SKM-1 (cell line): ENCODE data around the gene KIF18B.

Source experiments
- DNase-seq: peaks from one replicate; lab custom pipeline; 2025; ENCODE audit not compliant: unreplicated experiment; lab: John Stamatoyannopoulos, UW

Gene KIF18B

GRCh38 chr17:44906010-44906646 lies 41.4 kb downstream of the KIF18B start:
- peak; percentile 57 for DNase-seq

- DNase-seq = no peak
Measured at GRCh38 chr17:44905006-44906000, 42.3 kb downstream of the KIF18B start.

DNA sequence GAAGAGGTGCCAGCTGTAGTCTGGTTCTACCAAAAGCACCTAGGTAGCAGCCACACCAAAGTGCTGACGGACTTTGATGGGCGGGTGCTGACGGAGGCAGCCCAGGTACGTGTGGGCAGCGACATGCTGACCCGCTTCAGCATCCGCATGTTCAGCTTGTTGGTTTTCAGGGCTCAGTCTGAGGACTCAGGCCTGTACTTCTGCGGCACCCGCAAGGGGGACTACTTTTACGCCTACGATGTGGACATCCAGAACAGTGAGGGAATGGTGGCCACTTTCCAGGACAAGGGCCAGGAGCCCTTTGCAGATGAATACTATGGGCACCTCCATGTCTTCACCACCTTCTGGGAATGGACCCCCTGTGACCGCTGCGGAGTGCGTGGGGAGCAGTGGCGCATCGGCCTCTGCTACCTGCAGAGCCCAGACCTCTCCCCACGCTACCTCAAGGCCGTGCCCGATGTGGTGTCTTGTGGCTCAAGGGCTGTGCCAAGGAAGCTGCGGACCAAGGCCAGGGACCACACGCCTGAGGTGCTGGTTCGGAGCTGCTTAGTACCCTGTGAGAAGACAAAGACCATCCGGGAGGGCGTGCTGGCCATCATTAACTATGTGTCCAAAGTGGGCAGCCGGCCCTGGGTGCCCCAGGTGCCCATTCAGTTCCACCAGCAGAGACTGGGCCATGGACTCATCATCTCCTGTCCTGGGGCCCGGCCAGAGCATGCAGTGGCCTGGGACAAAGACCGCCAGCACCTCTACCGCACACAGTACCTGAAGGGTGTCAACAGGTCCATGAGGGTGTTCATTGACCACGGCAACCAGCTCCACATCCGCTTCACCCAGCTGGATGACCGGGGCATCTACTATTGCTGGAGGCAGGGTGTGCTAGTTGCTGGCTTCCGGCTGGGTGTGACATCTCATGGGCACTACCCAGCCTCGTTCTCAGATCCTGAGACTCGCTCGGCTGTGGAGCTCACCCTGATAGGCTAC lies 43.3 kb downstream of the KIF18B start:
- no peak for DNase-seq

GRCh38 chr17:44903012-44903685 lies 44.4 kb downstream of the KIF18B start:
- no peak for DNase-seq

GRCh38 chr17:44902135-44902760 lies 45.3 kb downstream of the KIF18B start:
- no peak for DNase-seq

DNA sequence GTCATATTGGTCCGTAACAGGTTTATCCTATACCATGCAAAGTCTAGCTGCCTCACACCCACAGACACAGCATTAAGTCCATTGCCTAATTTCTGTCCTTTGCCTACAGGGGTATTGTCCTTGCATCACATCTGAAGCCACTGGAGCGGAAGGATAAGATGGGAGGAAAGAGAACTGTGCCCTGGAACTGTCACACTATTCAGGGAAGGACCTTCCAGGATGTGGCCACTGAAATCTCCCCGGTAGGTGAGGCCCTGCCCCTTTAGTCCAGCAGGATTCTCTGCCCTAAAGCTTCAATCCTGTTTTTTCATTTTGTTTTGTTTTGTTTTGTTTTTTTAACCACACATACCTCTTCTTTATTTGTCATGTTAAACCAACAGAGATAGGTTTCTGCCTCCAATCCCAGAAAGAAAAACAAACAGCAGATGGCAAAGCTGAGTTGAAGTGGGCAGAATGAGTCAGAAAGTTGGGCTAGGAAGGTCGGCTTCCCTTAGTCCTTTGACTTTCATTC lies 46.1 kb downstream of the KIF18B start:
- DNase-seq = peak; percentile 54

- DNase-seq = no peak
Measured at GRCh38 chr17:44900894-44901293, 46.7 kb downstream of the KIF18B start.

GRCh38 chr17:44899074-44899782 lies 48.3 kb downstream of the KIF18B start, which contains the start of gene EFTUD2:
Gene EFTUD2 (minus strand): TSS chr17:44899445. CDS start chr17:44894521, 4,924 bp downstream.
- peak; percentile 86 for DNase-seq

DNA sequence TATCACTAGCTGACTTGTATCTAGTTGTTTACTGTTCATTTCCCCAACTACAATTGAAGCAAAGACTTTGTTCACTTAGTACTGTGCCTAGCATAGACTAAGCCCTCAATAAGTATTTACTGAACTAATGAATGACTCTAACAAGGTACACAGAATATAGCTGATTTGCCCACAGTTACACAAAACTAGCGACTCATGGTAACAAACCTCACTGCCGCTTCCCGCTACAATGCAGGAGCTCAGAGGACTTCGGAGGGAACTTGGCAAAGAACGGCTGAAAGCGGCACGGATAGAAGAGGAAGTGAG lies 48.9 kb downstream of the KIF18B start:
- peak; percentile 43 for DNase-seq

DNA sequence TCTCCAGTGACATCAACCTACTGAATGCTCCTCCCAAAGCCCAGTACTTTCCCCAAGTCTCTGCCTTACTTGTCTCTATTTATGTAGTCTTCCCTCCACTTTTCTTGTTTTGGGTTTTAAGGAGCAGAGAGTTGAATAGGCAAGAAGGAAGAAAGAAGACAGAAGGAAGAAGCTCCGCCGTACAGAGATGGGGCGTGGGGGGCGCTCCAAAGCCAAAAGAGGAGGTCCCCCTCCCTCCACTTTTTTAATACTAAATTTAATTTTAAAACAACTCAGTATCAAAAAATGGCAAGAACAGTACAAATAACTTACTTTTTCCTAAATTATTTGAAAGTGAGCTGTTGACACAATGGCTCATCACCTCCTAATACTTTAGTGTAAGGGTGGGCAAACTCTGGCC lies 52.9 kb downstream of the KIF18B start:
- no peak for DNase-seq

GRCh38 chr17:44892250-44892649 lies 55.3 kb downstream of the KIF18B start:
- no peak for DNase-seq

GRCh38 chr17:44889003-44889402 lies 58.6 kb downstream of the KIF18B start:
- DNase-seq = no peak

DNA sequence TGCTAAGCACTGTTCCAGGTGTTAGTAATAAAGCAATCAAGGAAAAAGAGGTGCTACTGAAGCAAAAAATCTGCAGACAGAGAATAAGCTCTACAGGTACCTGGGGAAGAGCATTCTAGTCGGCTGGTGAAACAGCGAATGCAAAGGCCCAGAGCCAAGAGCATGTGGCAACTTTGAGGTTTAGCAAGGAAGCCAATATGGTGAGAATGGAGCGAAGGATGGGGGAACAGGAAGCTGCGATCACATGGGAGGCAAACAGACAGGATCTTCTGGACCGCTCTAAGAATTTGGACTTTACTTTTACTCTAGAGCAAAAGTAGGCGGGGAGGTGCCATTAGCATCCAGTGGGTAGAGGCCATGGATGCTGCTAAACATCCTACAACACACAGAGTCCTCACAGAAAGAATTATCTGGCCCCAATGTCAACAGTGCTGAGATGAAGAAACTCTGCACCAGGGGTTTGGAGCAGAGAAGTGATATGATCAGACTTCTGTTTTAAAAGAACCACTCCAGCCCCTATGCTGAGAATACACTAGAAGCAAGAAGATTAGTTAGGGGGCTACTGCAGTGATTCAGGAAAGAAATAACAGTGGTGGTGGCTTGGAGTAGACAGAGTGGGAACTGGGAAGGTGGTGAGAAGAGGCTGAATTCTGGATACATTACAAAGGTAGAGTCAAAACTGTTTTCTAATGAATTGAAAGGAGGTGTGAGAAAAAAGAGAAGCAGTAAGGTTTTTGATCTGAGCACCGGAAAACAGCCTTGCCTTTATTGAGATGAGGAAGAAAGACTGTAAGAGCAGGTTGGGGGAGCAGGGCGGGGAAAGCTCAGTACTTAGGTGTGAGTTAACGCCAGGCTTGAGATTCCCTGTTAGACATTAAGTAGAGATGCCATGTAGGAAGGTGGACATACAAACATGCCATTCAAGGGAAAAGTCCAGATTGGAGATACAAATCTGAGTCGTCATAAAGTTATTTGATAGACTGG lies 59.3 kb downstream of the KIF18B start:
- DNase-seq = peak; percentile 34

DNA sequence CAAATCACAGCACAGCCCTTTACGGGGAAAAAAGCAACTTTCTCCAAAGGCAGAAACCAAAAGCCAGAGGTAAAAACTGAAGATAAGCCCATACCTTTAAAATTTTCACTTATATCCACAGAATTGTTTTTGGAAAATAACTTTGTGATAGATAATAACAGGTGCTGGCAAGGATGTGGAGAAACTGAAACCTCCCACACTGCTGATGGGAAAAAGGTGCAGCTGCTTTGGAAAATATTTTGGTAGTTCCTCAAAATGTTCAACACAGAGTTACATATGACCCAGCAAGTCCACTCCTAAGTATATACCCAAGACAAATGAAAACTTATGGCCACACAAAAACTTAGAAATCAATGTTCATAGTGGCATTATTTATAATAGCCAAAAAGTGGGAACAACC lies 60.6 kb downstream of the KIF18B start:
- DNase-seq = no peak

DNA sequence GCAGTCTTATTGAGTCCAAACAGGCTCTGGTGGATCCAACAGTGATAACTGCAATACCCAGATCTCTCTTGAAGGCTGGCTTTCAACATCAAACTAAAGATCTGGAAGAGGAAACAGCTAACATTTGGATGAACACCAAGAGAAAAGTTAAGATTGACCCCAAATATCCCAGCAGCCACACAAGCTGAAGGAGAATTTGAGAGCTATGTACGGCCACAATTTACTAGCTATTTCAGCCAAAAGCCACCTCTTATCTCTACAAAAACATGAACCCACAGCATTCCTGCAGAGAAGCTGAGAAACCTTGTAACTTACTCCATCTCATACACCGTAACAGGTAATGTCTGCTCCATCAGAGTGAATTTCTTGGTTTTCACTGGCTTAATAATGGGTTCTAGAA lies 62.6 kb downstream of the KIF18B start:
- DNase-seq = no peak

DNA sequence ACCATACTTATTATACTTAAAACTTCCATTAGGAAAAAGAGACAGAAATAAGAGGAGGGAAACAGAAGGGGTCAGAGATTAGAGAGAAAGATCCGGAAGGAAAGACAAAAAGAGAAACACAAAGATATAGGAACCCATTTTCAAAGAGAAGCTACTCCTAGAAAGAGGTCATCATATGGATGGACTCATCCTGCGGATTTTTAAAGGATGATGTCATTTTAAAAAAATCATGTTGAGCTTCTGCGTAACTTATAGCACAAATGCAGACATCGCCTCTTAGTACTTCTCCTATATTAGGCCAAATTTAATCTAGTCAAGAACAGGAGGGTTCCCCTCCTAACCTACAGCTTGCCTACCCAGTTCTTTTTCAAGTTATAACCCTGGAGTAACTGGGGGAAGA lies 66.4 kb downstream of the KIF18B start:
- DNase-seq = no peak

GRCh38 chr17:44880062-44880461 lies 67.5 kb downstream of the KIF18B start:
- DNase-seq = no peak

DNA sequence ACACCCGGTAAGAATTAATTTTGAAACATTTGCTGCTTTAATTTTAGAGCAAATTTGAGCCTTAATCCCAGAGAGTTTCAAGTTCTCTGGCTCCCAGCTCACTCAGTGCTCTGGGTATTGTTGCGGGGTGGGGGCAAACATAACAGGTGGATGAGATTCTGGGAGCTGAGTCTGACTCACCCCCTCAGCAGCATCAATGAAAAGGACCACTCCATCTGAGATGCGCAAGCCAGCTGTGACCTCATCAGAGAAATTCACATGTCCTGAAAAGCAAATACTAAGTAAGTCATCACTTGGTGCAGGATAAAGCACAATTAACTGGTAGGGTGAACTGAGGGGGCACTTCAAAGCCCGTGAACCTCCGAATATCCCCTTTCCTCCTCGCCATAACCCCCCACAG lies 68.2 kb downstream of the KIF18B start:
- no peak for DNase-seq
